ENCODE data around the gene SF3B1. TPM values are rescaled to one million over a fixed set of nuclear protein-coding genes. Genes with fewer than 3 reads are reported as not detected.
A peak's percentile ranks its signal among the peaks of the same experiment; 100 is the strongest.

SF3B1 gene
- polyA plus RNA-seq, 3 donors, result 105 to 494 (median 152) TPM

GRCh38 chr2:197450465-197450864 lies 15.6 kb upstream of the SF3B1 start:
- DNase-seq, result no peak
- peaks cover 22% of the 10 kb centered on the region for H3K79me2 ChIP-seq (ENCODE audit: insufficient read depth, low read length)
- TF ChIP-seq CTCF (IDR thresholded peaks at IDR 0.05), result no peak
- peaks cover 0 to 4% (median 0%) of the 10 kb centered on the region in 3 donors for H3K27me3 Mint-ChIP-seq (ENCODE audit: low read depth in 3 of 3)
- H3K4me3 ChIP-seq (replicated peaks in 1 of 3; ENCODE audit: low read depth in 2 of 3, low read length in 3 of 3), result no peak overlapping the region
- no peaks in the 10 kb centered on the region for H3K27me3 ChIP-seq (ENCODE audit: control insufficient read depth in 2 of 2, insufficient read depth in 2 of 2, low read length in 2 of 2)
- no peaks in the 10 kb centered on the region for H3K9me3 ChIP-seq (replicated peaks in 1 of 2; ENCODE audit: control insufficient read depth in 1 of 2, insufficient read depth in 1 of 2, low read length in 2 of 2)
- H3K4me1 Mint-ChIP-seq, result peaks cover 21% of the 10 kb centered on the region
- H3K36me3 ChIP-seq (replicated peaks in 1 of 2; ENCODE audit: control insufficient read depth in 1 of 2, insufficient read depth in 2 of 2, low read length in 2 of 2), result no peaks in the 10 kb centered on the region
- H3K4me1 ChIP-seq (ENCODE audit: control insufficient read depth in 1 of 2, insufficient read depth in 2 of 2, low read length in 2 of 2), result peaks cover 12 to 23% of the 10 kb centered on the region in 2 donors
- H3K27ac ChIP-seq (ENCODE audit: low read depth in 1 of 2, low read length in 2 of 2), result no peak overlapping the region
- H3K27ac Mint-ChIP-seq, result no peak overlapping the region
- H3K4me2 ChIP-seq (replicated peaks; ENCODE audit: extremely low read depth, low read length, poor library complexity, severe bottlenecking), result no peak overlapping the region
- H3K9me3 Mint-ChIP-seq, result peaks cover 0 to 9% (median 0%) of the 10 kb centered on the region in 7 donors
- no peak overlapping the region for H3K9ac ChIP-seq (ENCODE audit: insufficient read depth, low read length, poor library complexity, severe bottlenecking)
- H4K20me1 ChIP-seq (ENCODE audit: insufficient read depth, low read length), result peaks cover 15% of the 10 kb centered on the region
- intact Hi-C loops (cut with micrococcal nuclease), result loop anchor here in 1 of 2 donors (10.0 kb wide), 1 partner anchor 254 kb away; the partner anchor contains the start of gene MARS2
- no peak overlapping the region for H3K4me3 Mint-ChIP-seq
- no peaks in the 10 kb centered on the region for H3K36me3 Mint-ChIP-seq
- 97% methylated on average over 25 of the region's 25 CpGs for WGBS (ENCODE audit: insufficient coverage)
- H2AFZ ChIP-seq (ENCODE audit: insufficient read depth, low read depth, low read length, poor library complexity, severe bottlenecking), result no peak overlapping the region

GRCh38 chr2:197446844-197447243 lies 12.0 kb upstream of the SF3B1 start:
- Histone ChIP-seq H3K27me3 (ENCODE audit: control insufficient read depth in 2 of 2, insufficient read depth in 2 of 2, low read length in 2 of 2) (no peaks in the 10 kb centered on the region), H3K9me3 (replicated peaks in 1 of 2; ENCODE audit: control insufficient read depth in 1 of 2, insufficient read depth in 1 of 2, low read length in 2 of 2) (no peaks in the 10 kb centered on the region), H3K27ac (ENCODE audit: low read depth in 1 of 2, low read length in 2 of 2) (no peak overlapping the region), H3K4me1 (ENCODE audit: control insufficient read depth in 1 of 2, insufficient read depth in 2 of 2, low read length in 2 of 2) (peaks cover 22 to 23% of the 10 kb centered on the region in 2 donors), H3K4me2 (replicated peaks; ENCODE audit: extremely low read depth, low read length, poor library complexity, severe bottlenecking) (no peak overlapping the region), H3K4me3 (replicated peaks in 1 of 3; ENCODE audit: low read depth in 2 of 3, low read length in 3 of 3) (no peak overlapping the region), H3K79me2 (ENCODE audit: insufficient read depth, low read length) (no peaks in the 10 kb centered on the region), H2AFZ (ENCODE audit: insufficient read depth, low read depth, low read length, poor library complexity, severe bottlenecking) (no peak overlapping the region), H3K9ac (ENCODE audit: insufficient read depth, low read length, poor library complexity, severe bottlenecking) (no peak overlapping the region), H4K20me1 (ENCODE audit: insufficient read depth, low read length) (no peaks in the 10 kb centered on the region), H3K36me3 (replicated peaks in 1 of 2; ENCODE audit: control insufficient read depth in 1 of 2, insufficient read depth in 2 of 2, low read length in 2 of 2) (no peaks in the 10 kb centered on the region)
- intact Hi-C loops (cut with micrococcal nuclease), result no loop called here
- Mint-ChIP-seq H3K27me3 (ENCODE audit: low read depth in 3 of 3) (no peaks in the 10 kb centered on the region), H3K4me3 (no peak overlapping the region), H3K9me3 (peaks cover 0 to 5% (median 0%) of the 10 kb centered on the region in 7 donors), H3K4me1 (peaks cover 20% of the 10 kb centered on the region), H3K27ac (peak overlapping the region in 1 of 7 donors; percentile 11), H3K36me3 (no peaks in the 10 kb centered on the region)
- no peak for TF ChIP-seq CTCF (IDR thresholded peaks at IDR 0.05)
- DNase-seq, result no peak

Data from CD14-positive monocyte (primary cell).